KBM-7 (cell line): Measurements from ENCODE around the gene JADE1.

Source experiments
- DNase-seq: peaks from one replicate; pipeline ENCODE4 v3.0.0-alpha.2; 2015
- in situ Hi-C: fragments of 300-500 bp; cut with MboI; formaldehyde crosslinking; loops from 2 replicates; pipeline ENCODE4 v1.14.3; 2020; ENCODE audit warnings: low sequenced_read_pairs, low pct_unique_long_range_greater_than_20kb, mixed read lengths

JADE1 gene

DNA sequence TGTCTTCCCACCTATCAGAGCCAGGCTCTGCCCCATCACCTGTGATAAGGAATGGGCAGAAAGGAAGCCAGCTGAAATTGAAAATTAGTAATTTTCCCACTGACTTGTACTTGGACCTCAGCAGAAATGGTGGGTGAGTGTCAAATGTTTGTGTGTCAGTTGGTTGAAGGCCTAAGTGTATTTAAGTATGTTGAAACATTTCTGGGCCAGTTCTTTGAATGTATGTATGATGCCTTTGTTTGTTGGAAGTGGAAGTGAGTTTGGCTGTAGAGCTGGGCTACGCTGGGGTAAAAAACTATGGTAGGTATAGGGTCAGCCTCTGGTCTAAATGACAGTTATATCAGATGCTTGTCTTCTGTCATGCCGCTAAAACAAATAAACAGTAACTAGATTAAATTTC, 27.7 kb downstream of the JADE1 start:
- DNase-seq = no peak
- in situ Hi-C loops = no loop called here

DNA sequence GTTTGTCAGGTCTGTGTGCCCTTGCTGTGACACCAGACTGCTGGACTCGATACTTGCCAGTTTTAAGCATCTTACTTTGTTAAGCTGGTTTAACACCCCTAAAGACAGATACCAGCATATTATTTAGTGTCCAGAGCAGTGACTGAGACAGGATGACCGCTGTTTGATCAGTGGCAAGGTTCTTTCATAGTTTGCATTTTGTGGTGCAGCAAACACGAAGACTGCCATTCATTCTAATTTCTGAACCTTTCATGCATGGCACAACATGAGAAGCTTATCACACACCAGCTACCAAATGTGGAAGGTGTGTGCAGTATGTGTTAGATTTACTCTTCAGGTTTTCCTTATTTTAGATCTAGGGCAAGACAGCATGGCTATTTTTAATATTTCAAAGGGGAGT, 28.2 kb downstream of the JADE1 start:
- in situ Hi-C loops = no loop called here
- DNase-seq = no peak

DNA sequence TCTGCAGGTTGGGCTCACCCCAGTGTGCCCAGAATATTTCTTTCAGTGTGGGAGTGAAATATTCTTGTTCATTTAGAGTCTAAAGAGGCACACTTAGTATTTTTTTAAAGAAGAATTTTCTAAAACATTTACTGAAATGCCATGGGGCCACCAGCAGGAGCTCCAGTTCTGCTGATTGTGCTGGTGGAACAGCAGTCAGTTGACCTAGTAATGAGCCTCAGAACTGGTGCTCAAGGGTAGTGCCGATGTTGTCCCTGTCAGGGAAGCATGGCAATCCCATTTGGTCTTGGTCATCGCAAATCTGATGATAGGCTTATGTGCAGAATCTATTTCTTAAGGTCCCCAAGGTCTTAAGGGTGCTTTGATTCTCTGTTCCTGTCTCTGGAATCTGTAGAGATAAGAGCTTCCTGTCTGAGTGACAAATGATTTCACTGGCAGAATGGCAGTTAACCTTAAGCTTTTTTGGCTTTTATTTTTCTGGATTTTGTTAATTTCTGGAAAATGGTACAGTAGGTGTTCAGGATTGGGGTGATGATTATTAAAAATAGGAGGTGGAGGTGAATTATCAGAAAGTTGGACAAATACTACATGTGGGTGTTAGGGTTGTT, 31.3 kb downstream of the JADE1 start:
- in situ Hi-C loops = no loop called here
- DNase-seq = no peak

DNA sequence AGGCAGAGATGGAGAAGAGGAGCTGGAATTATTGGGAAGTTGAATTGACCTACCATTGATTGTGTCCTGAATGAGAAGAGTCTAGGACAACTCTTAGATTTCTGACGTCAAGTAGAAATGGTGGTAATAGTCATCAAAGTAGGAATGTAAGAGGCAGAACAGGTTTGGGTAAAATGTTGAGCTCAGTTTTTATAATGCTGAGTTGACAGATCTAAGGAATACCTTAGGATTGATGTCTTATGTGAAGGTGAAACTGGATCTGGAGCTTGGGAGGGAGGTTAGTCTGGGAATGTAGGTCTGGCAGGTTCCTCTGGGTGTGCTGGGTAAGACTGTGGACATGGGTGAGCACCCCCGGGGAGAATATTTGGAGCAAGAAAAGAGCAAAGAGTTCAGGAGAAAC, 31.9 kb downstream of the JADE1 start:
- in situ Hi-C loops = no loop called here

DNA sequence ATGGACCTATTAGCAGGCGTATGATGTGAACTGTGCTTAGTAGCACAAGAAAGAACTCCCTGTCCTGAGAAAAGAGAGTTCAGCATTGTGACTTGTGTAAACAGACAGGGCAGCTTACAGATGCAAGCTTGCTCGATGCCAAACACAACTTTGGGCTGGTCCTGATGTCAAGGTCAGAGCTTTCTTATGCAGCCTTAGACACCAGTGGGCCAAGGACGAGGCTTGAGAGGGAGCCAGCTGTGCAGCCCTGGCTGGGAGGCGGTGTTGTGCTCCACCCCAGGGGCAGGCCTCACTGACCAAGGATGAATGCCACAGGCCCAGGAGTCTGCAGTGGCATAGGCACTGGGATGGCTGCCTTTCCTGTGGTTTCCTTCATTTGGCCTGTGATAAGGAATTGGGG, 35.4 kb downstream of the JADE1 start:
- in situ Hi-C loops = no loop called here
- no peak for DNase-seq

More for the DNA sequence above, 31.9 kb downstream of the JADE1 start:
- no peak for DNase-seq

DNA sequence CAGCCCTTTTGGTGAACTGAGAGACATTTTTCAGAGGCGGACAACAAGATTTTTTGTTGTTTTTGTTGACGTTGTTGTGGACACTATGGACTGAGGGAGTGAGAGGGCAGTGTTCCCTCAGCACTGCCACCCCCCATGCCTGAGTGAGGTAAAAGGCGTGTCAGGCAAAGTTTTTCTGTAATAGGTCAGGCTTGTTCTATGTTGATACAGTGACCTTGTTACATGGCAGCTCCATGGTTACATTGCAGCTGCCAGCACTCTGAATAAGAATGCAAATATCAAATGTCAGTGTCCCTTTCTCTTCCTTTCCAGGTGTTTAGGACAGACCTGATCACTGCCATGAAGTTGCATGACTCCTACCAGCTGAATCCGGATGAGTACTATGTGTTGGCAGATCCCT, 36.6 kb downstream of the JADE1 start:
- DNase-seq = no peak
- in situ Hi-C loops = no loop called here

DNA sequence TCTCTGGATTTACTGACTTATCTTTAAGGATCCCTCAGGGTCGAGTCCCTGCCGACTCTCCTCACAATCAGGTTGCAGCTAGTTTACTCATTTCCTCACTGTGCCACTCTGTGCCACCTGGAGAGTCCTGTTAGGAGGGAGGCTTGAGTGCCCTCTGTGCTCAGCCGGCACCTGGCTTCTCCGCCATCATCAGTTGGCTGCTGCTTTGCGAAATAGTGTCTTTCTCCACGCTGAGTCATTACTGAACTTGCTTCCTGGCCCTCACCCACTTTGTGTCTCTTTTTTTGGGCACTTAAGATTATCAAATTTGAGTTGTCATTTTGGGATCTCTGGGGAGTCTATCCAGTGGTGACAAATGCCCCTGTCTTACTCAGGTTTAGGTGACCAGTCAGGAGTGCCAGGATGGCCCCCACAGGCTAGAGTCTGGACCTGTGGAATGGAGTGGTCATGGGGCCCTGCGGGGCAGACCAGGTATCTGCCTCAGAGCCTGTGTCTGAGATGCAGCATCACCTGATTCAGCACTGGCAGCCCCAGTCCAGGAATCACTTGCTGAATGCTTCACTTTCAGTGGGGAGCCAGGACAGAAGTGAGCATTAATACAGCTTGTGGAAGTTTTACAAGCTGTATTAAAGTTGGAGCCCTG, 37.7 kb downstream of the JADE1 start:
- DNase-seq = no peak
- in situ Hi-C loops = no loop called here

DNA sequence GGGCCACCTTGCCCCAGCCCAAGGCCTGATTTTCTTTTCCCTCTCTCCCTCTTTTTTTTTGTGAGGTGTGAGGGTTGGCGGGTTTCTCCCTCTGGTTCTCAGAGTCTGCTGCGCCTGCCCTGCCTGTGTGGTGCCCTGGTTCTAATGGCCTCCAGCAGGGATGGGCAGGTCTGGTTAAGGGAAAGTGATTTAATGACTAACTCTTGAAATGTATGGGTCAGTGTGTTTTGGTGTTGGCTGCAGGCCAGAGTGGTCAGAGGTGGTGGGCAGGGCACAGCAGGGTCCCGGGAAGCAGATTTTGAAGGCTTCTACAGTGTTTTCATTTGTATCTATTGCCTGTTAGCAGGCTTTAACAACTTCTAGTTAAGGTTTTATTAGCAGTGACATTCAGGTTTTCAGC, 39.0 kb downstream of the JADE1 start:
- DNase-seq = no peak
- in situ Hi-C loops = no loop called here

DNA sequence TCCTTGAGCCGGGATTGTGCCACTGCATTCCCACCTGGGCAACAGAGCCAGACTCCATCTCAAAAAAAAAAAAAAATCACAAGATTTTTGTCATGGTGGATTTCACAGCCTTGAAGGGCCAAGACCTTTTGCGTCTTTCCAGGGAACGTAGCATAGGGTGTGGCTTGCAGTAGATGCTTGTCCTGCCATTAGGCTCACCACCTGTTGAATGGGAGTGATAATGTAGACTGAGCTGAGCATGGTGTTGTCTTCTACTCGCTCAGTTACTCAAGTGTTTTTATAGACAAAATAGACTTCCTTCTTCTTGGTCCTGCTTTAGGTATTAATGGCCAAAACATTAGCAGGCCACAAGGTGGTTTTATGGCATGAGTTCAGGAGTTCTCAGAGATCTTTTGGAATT, 40.8 kb downstream of the JADE1 start:
- no peak for DNase-seq
- in situ Hi-C loops = no loop called here

DNA sequence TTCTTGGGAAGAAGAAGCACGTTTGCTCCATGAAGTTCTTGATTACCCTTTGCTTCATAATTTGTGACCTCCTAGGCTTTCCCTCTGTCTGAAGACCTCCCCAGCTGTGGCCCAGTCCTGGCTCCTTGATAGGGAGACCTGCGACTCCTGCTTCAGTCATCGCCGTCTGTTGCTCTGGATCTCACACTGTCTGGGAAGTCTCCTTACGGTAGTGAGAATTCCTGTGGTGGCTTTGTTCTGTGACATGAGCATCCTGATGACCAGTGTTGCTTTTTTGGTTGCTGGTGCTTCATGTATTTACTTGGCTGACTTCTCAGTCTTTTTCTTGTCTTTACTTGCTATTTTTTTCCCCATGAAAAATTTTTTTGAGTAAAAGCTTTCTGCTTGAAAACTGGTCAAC, 44.2 kb downstream of the JADE1 start:
- in situ Hi-C loops = no loop called here
- DNase-seq = no peak

DNA sequence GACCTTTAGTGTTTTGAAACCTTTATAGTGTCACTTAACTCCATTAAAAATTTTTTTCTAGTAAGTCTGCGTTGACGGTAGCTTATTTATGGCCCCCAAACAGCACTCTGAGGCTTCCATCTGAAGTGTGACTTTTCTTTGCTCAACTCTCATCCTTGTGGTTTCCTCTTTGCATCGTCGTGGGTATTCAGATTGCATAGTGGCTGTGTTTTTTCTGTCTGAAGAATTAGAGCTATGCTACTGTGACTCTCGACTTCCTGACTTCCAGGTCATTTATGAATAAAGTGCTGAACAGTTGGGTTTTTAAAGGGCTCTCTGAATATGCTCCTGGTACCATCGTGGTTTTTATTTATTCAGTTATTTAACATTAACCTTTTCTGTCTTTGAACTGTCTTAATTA, 44.9 kb downstream of the JADE1 start:
- in situ Hi-C loops = no loop called here
- peak; percentile 35 for DNase-seq

DNA sequence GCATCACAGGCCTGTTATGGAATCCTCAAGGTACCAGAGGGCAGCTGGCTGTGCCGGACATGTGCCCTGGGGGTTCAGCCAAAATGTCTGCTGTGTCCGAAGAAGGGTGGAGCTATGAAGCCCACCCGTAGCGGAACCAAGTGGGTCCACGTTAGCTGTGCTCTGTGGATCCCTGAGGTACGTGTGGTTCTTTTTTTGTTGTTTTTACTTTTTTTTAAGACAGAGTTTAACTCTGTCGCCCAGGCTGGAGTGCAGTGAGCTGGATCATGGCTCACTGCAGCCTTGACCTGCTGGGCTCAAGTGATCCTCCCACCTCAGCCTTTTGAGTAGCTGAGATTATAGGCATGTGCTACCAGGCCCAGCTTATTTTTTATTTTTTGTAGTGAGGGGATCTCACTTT, 46.1 kb downstream of the JADE1 start:
- no peak for DNase-seq
- in situ Hi-C loops = no loop called here

DNA sequence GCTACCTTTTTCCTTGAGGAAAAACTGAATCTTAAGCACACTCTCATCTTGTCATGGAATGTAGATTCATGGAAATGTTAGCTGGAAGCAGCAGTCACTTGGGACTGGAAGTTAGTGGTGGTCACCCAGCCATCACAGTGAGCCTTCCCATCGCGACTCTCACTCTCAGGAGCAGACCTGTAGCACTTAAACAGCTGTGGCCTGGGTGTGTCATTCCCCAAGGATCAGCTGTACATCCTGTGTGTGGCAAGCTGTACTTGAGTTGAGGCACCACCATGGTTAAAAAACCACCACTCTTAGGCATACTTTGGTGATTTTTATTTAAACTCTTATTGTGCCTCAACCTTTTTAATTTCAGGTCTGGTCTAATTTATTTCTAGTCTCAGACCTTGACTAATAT, 46.7 kb downstream of the JADE1 start:
- in situ Hi-C loops = no loop called here
- no peak for DNase-seq

DNA sequence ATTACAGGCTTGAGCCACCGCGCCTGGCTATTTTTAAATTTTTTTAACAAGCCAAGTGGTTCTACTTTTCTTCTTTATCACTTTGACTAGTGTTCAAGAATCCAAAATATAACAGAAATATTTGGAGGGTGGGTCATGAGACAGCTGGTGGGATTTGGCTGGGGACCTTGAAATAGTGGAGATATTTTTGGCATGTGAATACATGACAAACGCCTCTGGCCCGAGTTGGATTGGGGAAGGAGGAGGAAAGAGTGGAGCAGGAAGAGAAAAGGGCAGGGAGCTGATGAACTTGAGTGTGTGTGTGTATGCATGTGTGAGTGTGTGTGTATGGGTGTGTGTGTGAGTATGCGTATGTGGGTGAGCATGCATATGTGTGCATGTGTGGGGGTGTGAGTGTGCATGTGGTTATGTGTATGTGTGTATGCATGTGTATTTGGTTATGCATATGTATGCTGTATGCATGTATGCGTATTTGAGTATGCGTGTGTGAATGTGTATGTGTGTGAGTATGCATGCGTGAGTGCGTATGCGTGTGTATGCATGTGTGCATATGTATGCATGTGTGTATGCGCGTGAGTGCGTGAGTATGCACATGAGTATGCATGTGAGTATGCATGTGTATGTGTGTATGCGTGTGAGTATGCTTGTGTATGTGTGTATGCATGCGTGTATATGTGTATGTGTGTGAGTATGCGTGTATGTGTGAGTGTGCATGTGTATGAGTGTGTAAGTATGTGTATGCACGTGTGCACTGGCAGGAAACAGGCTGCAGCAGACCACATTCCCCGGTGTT, 49.6 kb downstream of the JADE1 start:
- DNase-seq = no peak
- in situ Hi-C loops = no loop called here

DNA sequence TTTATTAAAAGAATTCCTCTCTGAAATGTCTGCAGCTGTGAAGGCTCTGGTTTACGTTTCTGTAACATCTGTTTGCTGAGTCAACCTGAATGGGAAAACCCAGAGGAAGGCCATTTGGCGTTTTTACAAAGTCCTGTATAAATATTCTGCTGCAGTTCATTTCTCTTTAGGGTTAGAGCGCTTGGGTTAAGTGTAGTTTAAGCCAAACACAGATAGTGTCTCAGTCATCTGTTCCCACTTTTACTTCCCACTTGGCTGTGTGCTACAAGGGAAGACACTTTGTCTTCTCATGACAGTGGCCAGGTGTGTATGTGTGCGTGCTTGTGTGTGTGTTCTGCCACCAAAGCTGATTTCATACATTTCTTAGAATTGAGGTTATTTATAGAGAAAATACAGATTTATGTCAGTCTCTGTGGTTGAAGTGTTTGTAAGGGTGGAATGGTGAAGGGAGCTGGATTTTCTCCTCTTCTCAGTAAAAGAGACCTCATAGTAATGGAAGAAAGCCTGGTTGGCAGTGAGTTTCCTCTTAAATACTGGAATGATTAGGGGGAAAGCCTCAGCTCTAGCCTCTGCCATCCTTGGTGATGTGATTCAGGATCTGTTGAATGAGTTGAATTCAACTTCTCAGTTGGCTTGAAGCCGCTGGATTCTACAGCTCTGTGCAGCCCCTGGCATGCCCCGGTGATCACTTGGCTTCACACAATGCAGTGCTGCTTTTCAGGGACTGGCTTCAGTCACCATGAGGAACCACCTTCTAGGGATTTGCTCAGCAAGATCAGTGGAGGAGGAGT, 50.6 kb downstream of the JADE1 start:
- DNase-seq = no peak
- in situ Hi-C loops = no loop called here

DNA sequence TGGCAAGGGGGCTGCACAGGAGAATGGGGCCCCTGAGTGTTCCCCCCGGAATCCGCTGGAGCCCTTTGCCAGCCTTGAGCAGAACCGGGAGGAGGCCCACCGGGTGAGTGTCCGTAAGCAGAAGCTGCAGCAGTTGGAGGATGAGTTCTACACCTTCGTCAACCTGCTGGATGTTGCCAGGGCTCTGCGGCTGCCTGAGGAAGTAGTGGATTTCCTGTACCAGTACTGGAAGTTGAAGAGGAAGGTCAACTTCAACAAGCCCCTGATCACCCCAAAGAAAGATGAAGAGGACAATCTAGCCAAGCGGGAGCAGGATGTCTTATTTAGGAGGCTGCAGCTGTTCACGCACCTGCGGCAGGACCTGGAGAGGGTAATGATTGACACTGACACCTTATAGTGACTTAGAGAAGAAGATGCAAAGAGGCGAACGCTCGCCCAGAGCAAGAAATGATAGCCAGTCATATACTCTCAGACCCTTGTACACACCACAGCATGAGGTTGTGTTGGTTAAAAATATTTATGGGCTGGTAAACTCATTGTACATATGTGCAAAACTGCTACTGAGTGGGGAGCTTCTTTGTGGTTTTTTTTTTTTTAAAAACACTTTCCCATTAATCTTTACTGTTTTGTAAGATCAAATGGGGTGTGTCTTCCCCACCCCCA, 52.5 kb downstream of the JADE1 start:
- DNase-seq = peak; percentile 14
- in situ Hi-C loops = no loop called here

DNA sequence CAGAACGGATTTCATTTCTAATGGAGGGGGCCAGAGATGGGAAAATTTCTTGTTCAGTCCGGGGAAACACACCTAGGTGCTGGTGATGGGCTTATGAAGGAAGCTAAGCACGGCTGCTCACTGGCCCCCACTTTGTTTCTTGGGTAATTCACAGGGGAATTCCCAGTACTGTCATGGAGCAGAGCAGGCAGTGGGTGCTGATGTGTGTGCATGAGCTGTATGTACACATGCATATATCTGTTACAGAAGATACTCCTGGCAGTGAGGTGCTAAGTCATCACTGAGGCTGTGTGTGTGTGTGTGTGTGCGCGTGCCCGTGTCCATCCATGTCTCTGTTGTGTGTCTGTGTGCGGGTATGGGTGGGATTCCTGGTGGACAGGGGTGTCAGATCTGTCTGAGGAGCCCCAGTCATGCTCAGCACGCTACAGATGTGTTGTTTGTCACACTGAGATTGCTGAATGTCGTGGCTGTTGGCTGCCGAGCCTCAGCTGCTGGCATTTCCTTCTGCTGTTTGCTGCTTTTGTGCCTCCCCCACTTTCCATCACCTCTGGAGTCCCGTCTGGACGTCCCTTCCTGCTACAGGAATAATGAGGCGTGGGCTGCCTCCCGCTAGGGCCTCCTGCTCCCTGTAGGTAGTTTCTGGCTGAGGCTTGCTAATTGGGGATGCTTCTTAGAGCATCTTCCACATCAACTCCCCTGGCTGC, 53.3 kb downstream of the JADE1 start:
- in situ Hi-C loops = no loop called here
- DNase-seq = no peak

DNA sequence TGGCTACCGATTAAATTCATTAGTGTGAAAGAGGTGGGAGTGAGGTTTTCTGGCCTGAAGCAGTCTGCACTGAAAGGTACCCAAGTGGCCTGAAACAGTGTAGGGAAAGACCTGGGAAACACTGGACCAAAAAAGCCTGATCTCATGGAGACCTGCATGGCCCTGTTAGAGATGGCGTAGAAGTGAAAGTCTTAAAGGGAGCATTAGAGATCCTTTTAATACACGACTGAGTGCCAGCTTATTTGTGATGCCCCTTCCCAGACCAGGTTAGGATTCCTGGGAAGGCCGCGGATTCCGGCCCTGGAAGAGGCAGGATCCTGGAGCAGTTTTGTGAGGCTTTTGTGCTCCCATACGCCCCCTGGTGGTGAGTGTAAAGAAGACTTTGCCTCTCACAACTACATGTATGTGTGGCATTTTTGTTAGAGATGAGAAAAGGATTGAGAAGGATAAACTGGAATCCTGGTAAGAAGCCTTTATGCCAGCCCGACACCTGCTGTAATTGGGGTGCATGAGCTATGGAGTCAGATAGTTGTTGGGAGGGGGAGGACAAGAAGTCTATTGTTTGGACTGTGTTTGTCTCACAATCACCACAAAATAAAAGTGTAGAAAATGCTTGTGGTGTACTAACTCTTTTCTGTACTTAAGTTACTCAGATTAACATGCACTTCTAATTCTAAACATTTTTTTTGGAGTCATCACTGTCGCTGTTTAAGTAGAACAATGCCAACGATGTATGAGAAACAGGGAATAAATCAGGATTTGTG, 54.0 kb downstream of the JADE1 start:
- in situ Hi-C loops = no loop called here
- DNase-seq = peak; percentile 58
